Endodermal cell (in vitro differentiated cells): ENCODE results near the gene RASD1. TPM values are rescaled to one million over a fixed set of nuclear protein-coding genes. Genes with fewer than 3 reads are reported as not detected.

ENCODE experiments used
- DNase-seq: peaks from one replicate; pipeline ENCODE4 v3.0.0-alpha.2; 2017
- H3K27ac ChIP-seq: 2 replicates; pipeline ENCODE4 v1.5.1; 2013; ENCODE audit warnings: mild to moderate bottlenecking, low read depth, low read length, moderate library complexity
- H3K27me3 ChIP-seq: 2 replicates; pipeline ENCODE4 v1.6.1; 2013; ENCODE audit warnings: mild to moderate bottlenecking, low read length, moderate library complexity; ENCODE audit not compliant: insufficient read depth, control insufficient read depth, poor library complexity, severe bottlenecking
- H3K36me3 ChIP-seq: 2 replicates; pipeline ENCODE4 v1.7.0; 2013; ENCODE audit warnings: mild to moderate bottlenecking, low read length, moderate library complexity; ENCODE audit not compliant: control insufficient read depth, insufficient read depth
- H3K4me1 ChIP-seq: one replicate; pipeline ENCODE4 v1.7.0; 2013; ENCODE audit warnings: low read length; ENCODE audit not compliant: control insufficient read depth, insufficient read depth
- H3K4me3 ChIP-seq: 2 replicates; pipeline ENCODE4 v1.5.1; 2013; ENCODE audit warnings: mild to moderate bottlenecking, low read length, moderate library complexity
- H3K9ac ChIP-seq: 2 replicates; pipeline ENCODE4 v1.6.1; 2013; ENCODE audit warnings: mild to moderate bottlenecking, low read length, moderate library complexity; ENCODE audit not compliant: poor library complexity, severe bottlenecking; ENCODE audit errors: extremely low read depth
- H3K9me3 ChIP-seq: 2 replicates; pipeline ENCODE4 v1.6.1; 2013; ENCODE audit warnings: mild to moderate bottlenecking, low read length, moderate library complexity; ENCODE audit not compliant: control insufficient read depth
- H3K27ac Mint-ChIP-seq: 2 replicates; pipeline ENCODE4 v1.8.0; 2020; ENCODE audit warnings: mixed read lengths
- H3K27me3 Mint-ChIP-seq: 2 replicates; pipeline ENCODE4 v1.8.0; 2021; ENCODE audit warnings: mild to moderate bottlenecking, mixed read lengths; ENCODE audit not compliant: insufficient read depth
- H3K36me3 Mint-ChIP-seq: 2 replicates; pipeline ENCODE4 v1.8.0; 2020; ENCODE audit warnings: low read depth, mixed read lengths
- H3K4me1 Mint-ChIP-seq: 2 replicates; pipeline ENCODE4 v1.8.0; 2020; ENCODE audit warnings: mixed read lengths
- H3K4me3 Mint-ChIP-seq: 2 replicates; pipeline ENCODE4 v1.8.0; 2020; ENCODE audit warnings: mild to moderate bottlenecking, moderate library complexity, mixed read lengths
- H3K9me3 Mint-ChIP-seq: 2 replicates; pipeline ENCODE4 v1.8.0; 2020; ENCODE audit warnings: mild to moderate bottlenecking, mixed read lengths
- CTCF ChIP-seq: fragments of 200-600 bp; sonication (generic); conservative IDR thresholded peaks from 2 replicates; pipeline ENCODE4 v1.5.0; 2021; ENCODE audit warnings: antibody characterized with exemption, mild to moderate bottlenecking
- WGBS, 2 experiments: methylation state at CpG; one replicate each; pipeline versions ENCODE4 v1.1.5 to v1.1.7; 2013; ENCODE audit warnings: missing lambda C conversion rate in 2 of 2, mixed read lengths in 1 of 2; ENCODE audit not compliant: insufficient coverage in 1 of 2, insufficient read length in 1 of 2; 5-methylcytosine and 5-hydroxymethylcytosine counted together
- total RNA-seq, 2 donors: library from RNA; stranded (reverse); fragmentation: NEBNext Ultra II Directional in 1 of 2; extraction: Animal tissue kit (Norgen Biotek cat#: 25700) in 1 of 2; gene quantifications; 2 replicates in 1 of 2; 3 replicates in 1 of 2; pipeline ENCODE4 v1.2.1, GENCODE V29; 2021

The RASD1 gene
- total RNA-seq, 2 donors from 2014 or later, result 1.9 to 2.5 TPM

DNA sequence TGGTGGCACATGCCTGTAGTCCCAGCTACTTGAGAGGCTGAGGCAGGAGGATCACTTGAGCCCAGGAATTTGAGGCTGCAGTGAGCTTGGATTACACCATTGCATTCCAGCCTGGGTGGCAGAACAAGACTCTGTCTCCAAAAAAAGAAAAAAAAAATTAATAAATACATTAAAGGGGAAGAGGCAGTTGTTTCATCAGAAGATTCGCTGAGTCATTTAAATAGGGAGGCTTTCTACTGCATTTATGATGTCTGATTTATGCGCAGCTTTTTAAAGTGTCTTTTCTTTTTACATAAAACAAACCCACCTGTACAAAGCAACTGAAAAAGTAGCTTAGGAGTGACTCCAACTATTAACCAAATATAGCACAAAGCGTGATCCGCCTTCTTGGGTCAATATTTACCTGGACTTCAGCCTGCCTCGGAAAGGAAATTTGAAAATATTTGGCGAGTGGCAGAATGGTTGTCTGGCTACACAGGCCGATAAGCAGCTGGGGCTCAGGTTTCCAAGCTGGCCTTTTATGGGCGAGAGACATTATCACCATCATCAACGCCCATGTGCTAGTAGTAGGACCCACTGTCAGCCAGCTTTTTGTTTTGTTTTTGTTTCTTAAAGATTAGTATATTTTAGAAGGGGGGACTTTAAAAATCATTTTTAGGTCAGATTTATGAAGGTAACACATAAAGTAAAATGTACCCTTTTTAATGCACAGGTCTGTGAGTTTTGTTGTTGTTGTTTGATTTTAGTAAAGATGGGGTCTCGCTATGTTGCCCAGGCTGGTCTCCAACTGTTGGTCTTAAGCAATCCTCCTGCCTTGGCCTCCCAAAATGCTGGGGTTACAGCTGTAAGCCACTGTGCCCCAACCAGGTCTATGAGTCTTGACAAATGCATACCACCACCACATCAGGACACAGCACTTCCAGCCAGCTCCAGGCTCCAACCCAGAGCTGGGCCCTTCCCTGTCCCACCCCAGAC lies 42.5 kb upstream of the RASD1 start:
- no peak overlapping the region for H3K9ac ChIP-seq
- H3K27me3 ChIP-seq, result no peaks in the 10 kb centered on the region
- no peak overlapping the region for H3K4me3 ChIP-seq
- Mint-ChIP-seq H3K36me3 (no peaks in the 10 kb centered on the region), H3K4me1 (peaks cover 3% of the 10 kb centered on the region), H3K4me3 (no peak overlapping the region), H3K27ac (no peak overlapping the region), H3K27me3 (no peaks in the 10 kb centered on the region), H3K9me3 (no peaks in the 10 kb centered on the region)
- no peak overlapping the region for H3K27ac ChIP-seq
- no peak for DNase-seq
- no peaks in the 10 kb centered on the region for H3K9me3 ChIP-seq
- H3K4me1 ChIP-seq, result peaks cover 3% of the 10 kb centered on the region
- 91 to 96% methylated on average over 7 to 10 of the region's 10 CpGs for WGBS, 2 experiments
- no peaks in the 10 kb centered on the region for H3K36me3 ChIP-seq
- no peak for TF ChIP-seq CTCF

- Histone ChIP-seq H3K27me3 (no peaks in the 10 kb centered on the region), H3K9ac (no peak overlapping the region), H3K4me3 (no peak overlapping the region), H3K36me3 (no peaks in the 10 kb centered on the region), H3K27ac (no peak overlapping the region), H3K9me3 (no peaks in the 10 kb centered on the region), H3K4me1 (peaks cover 3% of the 10 kb centered on the region)
- no peak for DNase-seq
- Mint-ChIP-seq H3K27me3 (no peaks in the 10 kb centered on the region), H3K9me3 (no peaks in the 10 kb centered on the region), H3K27ac (no peak overlapping the region), H3K36me3 (no peaks in the 10 kb centered on the region), H3K4me3 (no peak overlapping the region), H3K4me1 (peaks cover 3% of the 10 kb centered on the region)
- no peak for TF ChIP-seq CTCF
- 88 to 91% methylated on average over 7 to 15 of the region's 15 CpGs for WGBS, 2 experiments
Measured at GRCh38 chr17:17537311-17538099, 41.3 kb upstream of the RASD1 start.

GRCh38 chr17:17536702-17537101 lies 40.5 kb upstream of the RASD1 start:
- no peaks in the 10 kb centered on the region for H3K27me3 ChIP-seq
- H3K36me3 ChIP-seq, result no peaks in the 10 kb centered on the region
- no peak for DNase-seq
- no peaks in the 10 kb centered on the region for H3K9me3 ChIP-seq
- H3K4me1 Mint-ChIP-seq, result peaks cover 3% of the 10 kb centered on the region
- no peak overlapping the region for H3K9ac ChIP-seq
- WGBS, 2 experiments, result 94 to 96% methylated on average over 11 to 15 of the region's 15 CpGs
- peaks cover 3% of the 10 kb centered on the region for H3K4me1 ChIP-seq
- no peak for TF ChIP-seq CTCF
- no peak overlapping the region for H3K27ac ChIP-seq
- no peaks in the 10 kb centered on the region for H3K36me3 Mint-ChIP-seq
- no peaks in the 10 kb centered on the region for H3K27me3 Mint-ChIP-seq
- no peaks in the 10 kb centered on the region for H3K9me3 Mint-ChIP-seq
- H3K4me3 ChIP-seq, result no peak overlapping the region
- H3K27ac Mint-ChIP-seq, result no peak overlapping the region
- H3K4me3 Mint-ChIP-seq, result no peak overlapping the region
